ENCODE measurements around the gene ZNF740.

The ZNF740 gene

GRCh38 chr12:53220694-53221202, 40.2 kb downstream of the ZNF740 start:
- H3K27me3 Mint-ChIP-seq, result no peaks in the 10 kb centered on the region
- peaks cover 84% of the 10 kb centered on the region for H3K4me1 Mint-ChIP-seq
- H3K9me3 Mint-ChIP-seq, result no peaks in the 10 kb centered on the region
- H3K4me3 Mint-ChIP-seq, result peak overlapping the region; percentile 87
- DNase-seq (peak; percentile 87), ATAC-seq (peak; percentile 56)
- H3K36me3 Mint-ChIP-seq (ENCODE audit: low read depth), result peaks cover 5% of the 10 kb centered on the region
- H3K27ac Mint-ChIP-seq, result peak overlapping the region; percentile 84

GRCh38 chr12:53221203-53222080, 40.9 kb downstream of the ZNF740 start:
- Mint-ChIP-seq H3K27me3 (no peaks in the 10 kb centered on the region), H3K27ac (peak overlapping the region; percentile 84), H3K9me3 (no peaks in the 10 kb centered on the region), H3K36me3 (ENCODE audit: low read depth) (peaks cover 3% of the 10 kb centered on the region), H3K4me1 (peaks cover 80% of the 10 kb centered on the region), H3K4me3 (peak overlapping the region; percentile 87)
- ATAC-seq (no peak), DNase-seq (peak; percentile 67)

- peaks cover 7% of the 10 kb centered on the region for H3K36me3 Mint-ChIP-seq (ENCODE audit: low read depth)
- ATAC-seq (no peak), DNase-seq (no peak)
- H3K27ac Mint-ChIP-seq, result peak overlapping the region; percentile 84
- H3K4me1 Mint-ChIP-seq, result peaks cover 76% of the 10 kb centered on the region
- H3K4me3 Mint-ChIP-seq, result peak overlapping the region; percentile 77
- H3K9me3 Mint-ChIP-seq, result no peaks in the 10 kb centered on the region
- H3K27me3 Mint-ChIP-seq, result no peaks in the 10 kb centered on the region
Measured at GRCh38 chr12:53222170-53222721, 41.7 kb downstream of the ZNF740 start.

- Mint-ChIP-seq H3K4me1 (peaks cover 72% of the 10 kb centered on the region), H3K36me3 (ENCODE audit: low read depth) (peaks cover 6% of the 10 kb centered on the region), H3K4me3 (peak overlapping the region; percentile 54), H3K27me3 (no peaks in the 10 kb centered on the region), H3K27ac (peak overlapping the region; percentile 84), H3K9me3 (no peaks in the 10 kb centered on the region)
- no peak for ATAC-seq
- no peak for DNase-seq
Measured at GRCh38 chr12:53222806-53223261, 42.3 kb downstream of the ZNF740 start.

- H3K27ac Mint-ChIP-seq, result peak overlapping the region; percentile 84
- peaks cover 4% of the 10 kb centered on the region for H3K36me3 Mint-ChIP-seq (ENCODE audit: low read depth)
- peak overlapping the region; percentile 54 for H3K4me3 Mint-ChIP-seq
- H3K27me3 Mint-ChIP-seq, result no peaks in the 10 kb centered on the region
- H3K4me1 Mint-ChIP-seq, result peaks cover 71% of the 10 kb centered on the region
- DNase-seq (no peak), ATAC-seq (no peak)
- no peaks in the 10 kb centered on the region for H3K9me3 Mint-ChIP-seq
Measured at GRCh38 chr12:53223389-53224060, 43.0 kb downstream of the ZNF740 start.

- ATAC-seq (no peak), DNase-seq (no peak)
- Mint-ChIP-seq H3K4me1 (peaks cover 70% of the 10 kb centered on the region), H3K27ac (peak overlapping the region; percentile 39), H3K36me3 (ENCODE audit: low read depth) (peaks cover 4% of the 10 kb centered on the region), H3K4me3 (peak overlapping the region; percentile 33), H3K9me3 (no peaks in the 10 kb centered on the region), H3K27me3 (no peaks in the 10 kb centered on the region)
Measured at GRCh38 chr12:53224061-53224896, 43.8 kb downstream of the ZNF740 start.

GRCh38 chr12:53224897-53225634, 44.5 kb downstream of the ZNF740 start:
- ATAC-seq, result no peak
- H3K27ac Mint-ChIP-seq, result peak overlapping the region; percentile 39
- H3K4me1 Mint-ChIP-seq, result peaks cover 74% of the 10 kb centered on the region
- H3K36me3 Mint-ChIP-seq (ENCODE audit: low read depth), result peaks cover 4% of the 10 kb centered on the region
- no peak for DNase-seq
- no peaks in the 10 kb centered on the region for H3K27me3 Mint-ChIP-seq
- no peak overlapping the region for H3K4me3 Mint-ChIP-seq
- H3K9me3 Mint-ChIP-seq, result no peaks in the 10 kb centered on the region

GRCh38 chr12:53225635-53226424, 45.3 kb downstream of the ZNF740 start:
- peak overlapping the region; percentile 39 for H3K27ac Mint-ChIP-seq
- no peak for DNase-seq
- H3K9me3 Mint-ChIP-seq, result no peaks in the 10 kb centered on the region
- ATAC-seq, result no peak
- no peaks in the 10 kb centered on the region for H3K27me3 Mint-ChIP-seq
- peaks cover 74% of the 10 kb centered on the region for H3K4me1 Mint-ChIP-seq
- peaks cover 4% of the 10 kb centered on the region for H3K36me3 Mint-ChIP-seq (ENCODE audit: low read depth)
- H3K4me3 Mint-ChIP-seq, result no peak overlapping the region

- Mint-ChIP-seq H3K4me1 (peaks cover 79% of the 10 kb centered on the region), H3K27me3 (no peaks in the 10 kb centered on the region), H3K9me3 (no peaks in the 10 kb centered on the region), H3K4me3 (no peak overlapping the region), H3K36me3 (ENCODE audit: low read depth) (peaks cover 4% of the 10 kb centered on the region), H3K27ac (no peak overlapping the region)
- no peak for DNase-seq
- no peak for ATAC-seq
Measured at GRCh38 chr12:53226815-53227214, 46.3 kb downstream of the ZNF740 start.

GRCh38 chr12:53227341-53227740, 46.8 kb downstream of the ZNF740 start:
- Mint-ChIP-seq H3K27me3 (no peaks in the 10 kb centered on the region), H3K9me3 (no peaks in the 10 kb centered on the region), H3K36me3 (ENCODE audit: low read depth) (peaks cover 4% of the 10 kb centered on the region), H3K4me3 (no peak overlapping the region), H3K27ac (no peak overlapping the region), H3K4me1 (peaks cover 75% of the 10 kb centered on the region)
- ATAC-seq (no peak), DNase-seq (no peak)

- Mint-ChIP-seq H3K9me3 (no peaks in the 10 kb centered on the region), H3K27ac (peak overlapping the region; percentile 28), H3K27me3 (no peaks in the 10 kb centered on the region), H3K4me1 (peaks cover 75% of the 10 kb centered on the region), H3K36me3 (ENCODE audit: low read depth) (peaks cover 4% of the 10 kb centered on the region), H3K4me3 (no peak overlapping the region)
- no peak for DNase-seq
- no peak for ATAC-seq
Measured at GRCh38 chr12:53227836-53228235, 47.3 kb downstream of the ZNF740 start.

- H3K4me3 Mint-ChIP-seq, result no peak overlapping the region
- H3K9me3 Mint-ChIP-seq, result no peaks in the 10 kb centered on the region
- peaks cover 4% of the 10 kb centered on the region for H3K36me3 Mint-ChIP-seq (ENCODE audit: low read depth)
- H3K27ac Mint-ChIP-seq, result peak overlapping the region; percentile 0
- peaks cover 2% of the 10 kb centered on the region for H3K27me3 Mint-ChIP-seq
- H3K4me1 Mint-ChIP-seq, result peaks cover 75% of the 10 kb centered on the region
- ATAC-seq (no peak), DNase-seq (no peak)
Measured at GRCh38 chr12:53229454-53229853, 48.9 kb downstream of the ZNF740 start.
